Measurements from ENCODE around the gene TUBG1. TPM values are rescaled to one million over a fixed set of nuclear protein-coding genes. Genes with fewer than 3 reads are reported as not detected.
"Not testable (repeated sequence)": the region's sequence is repeated elsewhere in the genome, so short reads cannot be mapped to it uniquely, and the experiment has no call there.

The TUBG1 gene
- total RNA-seq, 2 experiments from 2014 or later: 118 to 123 TPM

DNA sequence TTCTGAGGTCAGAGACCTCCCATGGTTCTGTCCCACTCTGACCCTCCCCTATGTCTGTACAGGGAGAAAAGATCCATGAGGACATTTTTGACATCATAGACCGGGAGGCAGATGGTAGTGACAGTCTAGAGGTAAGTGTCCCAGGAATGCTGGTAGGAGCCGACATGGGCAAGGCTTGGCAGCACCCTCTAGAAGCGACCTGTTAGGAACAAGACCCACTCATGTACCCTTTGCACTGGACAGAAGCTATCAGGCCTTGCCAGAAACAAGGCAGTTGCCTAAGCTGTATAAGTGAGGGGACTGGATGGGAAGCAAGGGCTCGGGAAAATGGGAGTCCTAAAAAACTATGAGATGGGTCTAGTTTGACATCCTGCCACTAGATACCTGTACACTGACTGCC lies 2.5 kb downstream of the TUBG1 start:
- CTCF ChIA-PET: no interaction called here
- POLR2A ChIA-PET: interaction anchor here (0.7 kb wide), 1 partner anchor 12 kb away, joined by 7 read pairs; no protein-coding TSS in a partner anchor

DNA sequence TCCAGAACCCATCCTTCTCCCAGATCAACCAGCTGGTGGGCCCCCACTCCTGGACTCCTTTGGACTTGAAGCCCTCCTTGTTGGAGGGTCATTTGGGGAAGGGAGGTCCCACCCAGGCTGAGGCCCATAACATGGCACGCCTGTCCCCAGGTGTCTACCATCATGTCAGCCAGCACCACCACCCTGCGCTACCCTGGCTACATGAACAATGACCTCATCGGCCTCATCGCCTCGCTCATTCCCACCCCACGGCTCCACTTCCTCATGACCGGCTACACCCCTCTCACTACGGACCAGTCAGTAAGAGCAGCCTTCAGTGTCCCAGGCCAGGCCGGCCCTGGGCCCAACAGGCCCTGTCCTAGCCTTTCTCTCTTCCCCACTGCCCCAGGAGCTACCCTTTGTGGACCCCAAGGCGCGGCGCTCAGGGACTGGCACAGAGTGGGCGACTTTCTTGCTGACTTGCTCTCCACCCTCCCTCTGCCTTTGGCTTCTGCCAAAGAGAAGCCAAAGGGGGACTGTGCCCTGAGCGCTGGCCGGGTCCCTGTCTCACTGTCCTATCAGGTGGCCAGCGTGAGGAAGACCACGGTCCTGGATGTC lies 4.3 kb downstream of the TUBG1 start:
- CTCF ChIA-PET: no interaction called here
- POLR2A ChIA-PET: no interaction called here

DNA sequence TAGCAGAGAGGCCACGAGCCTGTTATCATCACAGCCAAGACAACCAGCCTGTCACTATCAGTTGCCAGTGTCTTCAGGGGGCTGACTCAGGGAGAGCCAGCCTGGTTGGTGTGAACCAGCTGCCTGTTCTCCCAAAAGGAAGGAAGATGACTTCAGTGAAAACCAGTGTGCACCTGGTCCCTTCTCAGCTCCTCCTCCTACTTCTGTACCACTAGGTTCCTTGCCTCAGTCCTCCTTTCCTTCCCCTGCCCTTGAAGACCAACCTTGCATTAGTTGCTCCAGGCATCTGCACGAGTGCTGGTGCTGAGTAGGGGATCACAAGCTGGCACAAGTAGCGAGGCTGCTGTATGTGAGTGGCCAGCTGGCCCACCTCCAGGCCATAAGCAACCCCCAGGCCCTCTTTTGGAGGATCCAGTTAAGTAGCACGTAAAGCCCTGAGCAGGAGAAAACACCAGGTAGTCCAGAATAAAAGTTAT lies 8.5 kb downstream of the TUBG1 start:
- POLR2A ChIA-PET: no interaction called here
- CTCF ChIA-PET: interaction anchor here (0.7 kb wide), 1 partner anchor 104 kb away, joined by 3 read pairs; no protein-coding TSS in a partner anchor

DNA sequence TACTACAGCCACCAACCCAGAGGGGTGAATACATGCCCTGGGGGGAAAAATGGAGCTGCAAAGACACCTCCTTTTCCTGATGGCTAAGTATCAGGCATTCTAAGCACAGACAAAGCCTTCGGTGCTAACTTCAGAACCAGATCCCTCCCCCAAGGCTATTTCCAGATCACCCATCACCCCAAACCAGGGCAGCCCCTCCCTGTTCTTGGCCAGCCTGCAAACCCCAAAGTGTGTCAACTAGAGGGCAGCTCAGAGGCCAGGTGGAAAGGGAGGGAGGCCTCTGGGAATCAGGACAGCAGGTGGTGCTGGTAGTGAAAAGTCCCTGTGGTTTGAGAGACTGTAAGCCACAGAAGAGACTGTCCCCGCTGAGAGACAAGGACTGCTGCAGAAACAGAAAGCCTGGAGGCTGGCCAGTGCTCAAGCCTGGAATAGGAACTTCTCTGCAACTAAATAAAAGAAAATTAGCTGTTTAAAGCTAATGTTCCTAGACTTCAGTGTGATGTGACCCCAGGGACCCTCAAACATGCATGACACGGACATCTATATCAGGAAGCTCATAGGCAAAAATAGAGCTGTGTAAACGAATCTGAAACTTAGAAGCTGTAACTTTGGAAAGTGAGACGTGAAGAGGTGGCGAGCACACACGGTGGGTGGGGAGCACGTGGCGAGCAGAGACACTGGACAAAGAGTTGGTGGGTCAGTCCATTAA lies 9.1 kb downstream of the TUBG1 start:
- ChIA-PET CTCF (interaction anchor here (0.7 kb wide), 1 partner anchor 103 kb away, joined by 3 read pairs; no protein-coding TSS in a partner anchor), POLR2A (interaction anchor here (1.0 kb wide), 1 partner anchor 10 kb away, joined by 3 read pairs; no protein-coding TSS in a partner anchor)

DNA sequence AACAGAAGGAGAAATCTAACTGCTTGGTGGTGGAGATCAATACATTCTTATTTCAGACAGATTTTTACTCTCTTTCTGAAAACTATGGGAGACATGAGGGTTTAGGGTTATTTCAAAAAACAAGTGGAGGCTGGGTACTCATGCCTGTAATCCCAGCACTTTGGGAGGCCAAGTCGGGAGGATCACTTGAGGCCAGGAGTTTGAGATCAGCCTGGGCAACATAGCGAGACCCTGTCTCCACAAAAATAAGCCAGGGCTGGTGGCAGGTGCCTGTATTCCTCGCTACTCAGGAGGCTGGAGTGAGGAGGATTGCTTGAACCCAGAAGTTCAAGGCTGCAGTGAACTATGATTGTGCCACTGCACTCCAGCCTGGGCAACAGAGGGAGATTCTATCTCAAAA lies 12.5 kb downstream of the TUBG1 start:
- POLR2A ChIA-PET: not testable (repeated sequence)
- CTCF ChIA-PET: interaction anchor here (1.6 kb wide), 1 partner anchor 10 kb away, joined by 3 read pairs; no protein-coding TSS in a partner anchor

DNA sequence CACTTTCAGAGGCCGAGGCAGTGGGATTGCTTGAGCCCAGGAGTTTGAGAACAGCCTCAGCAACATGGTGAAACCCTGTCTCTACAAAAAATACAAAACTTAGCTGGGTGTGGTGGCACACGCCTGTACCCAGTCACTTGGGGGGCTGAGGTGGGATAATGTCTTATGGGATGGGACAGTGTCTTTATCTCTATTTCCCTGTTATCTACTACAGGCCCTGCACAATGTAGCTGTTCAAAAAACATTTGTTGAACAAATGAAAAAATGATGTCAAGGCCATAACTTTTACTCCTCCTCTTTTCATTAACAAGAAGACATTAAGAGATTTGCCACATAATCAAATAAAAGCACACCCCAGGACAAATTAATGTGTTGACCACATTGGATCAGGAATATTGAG lies 13.8 kb downstream of the TUBG1 start:
- ChIA-PET CTCF (no interaction called here), POLR2A (interaction anchor here (0.6 kb wide), 1 partner anchor 57 kb away, joined by 3 read pairs; no protein-coding TSS in a partner anchor)

DNA sequence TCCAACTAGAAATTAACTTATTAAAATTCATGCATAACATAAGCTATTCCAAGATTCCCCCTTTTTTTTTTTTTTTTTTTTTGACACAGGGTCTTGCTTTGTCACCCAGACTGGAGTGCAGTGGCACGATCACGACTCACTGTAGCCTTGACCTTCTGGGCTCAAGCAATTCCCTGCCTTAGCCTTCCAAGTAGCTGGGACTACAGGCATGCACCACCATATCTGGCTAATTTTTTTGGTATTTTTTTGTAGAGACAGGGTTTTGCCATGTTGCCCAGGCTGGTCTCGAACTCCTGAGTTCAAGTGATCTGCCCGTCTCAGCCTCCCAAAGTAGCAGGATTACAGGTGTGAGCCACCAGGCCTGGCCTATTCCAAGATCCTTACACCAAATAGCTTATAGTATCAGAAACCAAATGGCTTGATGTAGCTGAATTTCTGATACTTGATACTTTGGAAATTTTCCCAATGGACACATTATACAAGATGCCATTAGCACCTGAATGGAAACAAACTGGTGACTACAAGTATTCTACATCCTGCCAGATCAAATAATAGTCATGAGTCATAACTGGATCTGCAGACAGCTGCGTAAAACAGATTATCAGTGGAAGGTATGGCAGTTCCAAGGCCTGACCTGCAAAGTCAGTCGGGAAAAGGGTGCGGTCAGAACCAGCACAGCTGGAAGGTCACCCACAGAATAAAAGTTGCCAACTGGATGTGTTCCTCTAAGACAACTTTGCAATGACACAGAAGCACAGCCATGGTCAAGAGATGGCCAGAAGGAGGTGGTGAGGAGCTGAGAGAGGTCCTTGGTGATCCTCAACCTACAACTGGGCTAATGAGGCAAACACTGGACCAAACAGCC lies 14.5 kb downstream of the TUBG1 start:
- ChIA-PET CTCF (no interaction called here), POLR2A (interaction anchor here (0.6 kb wide), 1 partner anchor 58 kb away, joined by 3 read pairs; no protein-coding TSS in a partner anchor)

DNA sequence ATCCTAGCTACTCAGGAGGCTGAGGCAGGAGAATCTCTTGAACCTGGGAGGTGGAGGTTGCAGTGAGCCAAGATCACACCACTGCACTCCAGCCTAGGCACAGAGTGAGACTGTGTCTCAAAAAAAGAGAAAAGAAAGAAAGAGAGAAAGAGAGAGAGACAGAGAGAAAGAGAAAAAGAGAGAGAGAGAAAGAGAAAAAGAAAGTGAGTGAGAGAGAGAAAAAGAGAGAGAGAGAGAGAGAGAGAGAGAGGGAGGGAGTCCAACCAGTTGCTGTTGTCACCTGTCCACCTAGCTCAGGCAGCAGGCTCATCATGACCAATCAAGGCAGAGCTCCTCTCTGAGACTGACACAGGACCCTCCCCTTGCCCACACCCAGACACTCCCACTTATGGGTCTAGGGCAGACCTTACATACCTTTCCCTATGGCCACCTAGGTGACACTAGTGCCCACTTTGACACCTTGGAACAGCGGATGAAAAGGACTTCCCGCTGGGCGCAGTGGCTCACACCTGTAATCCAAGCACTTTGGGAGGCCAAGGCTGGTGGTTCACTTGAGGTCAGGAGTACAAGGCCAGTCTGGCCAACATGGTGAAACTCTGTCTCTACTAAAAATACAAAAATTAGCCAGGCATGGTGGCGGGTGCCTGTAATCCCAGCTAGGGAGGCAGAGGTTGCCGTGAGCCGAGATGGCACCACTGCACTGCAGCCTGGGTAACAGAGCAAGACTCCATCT lies 17.7 kb downstream of the TUBG1 start:
- POLR2A ChIA-PET: not testable (repeated sequence)
- CTCF ChIA-PET: interaction anchor here (0.7 kb wide), 1 partner anchor 42 kb away, joined by 4 read pairs; no protein-coding TSS in a partner anchor

DNA sequence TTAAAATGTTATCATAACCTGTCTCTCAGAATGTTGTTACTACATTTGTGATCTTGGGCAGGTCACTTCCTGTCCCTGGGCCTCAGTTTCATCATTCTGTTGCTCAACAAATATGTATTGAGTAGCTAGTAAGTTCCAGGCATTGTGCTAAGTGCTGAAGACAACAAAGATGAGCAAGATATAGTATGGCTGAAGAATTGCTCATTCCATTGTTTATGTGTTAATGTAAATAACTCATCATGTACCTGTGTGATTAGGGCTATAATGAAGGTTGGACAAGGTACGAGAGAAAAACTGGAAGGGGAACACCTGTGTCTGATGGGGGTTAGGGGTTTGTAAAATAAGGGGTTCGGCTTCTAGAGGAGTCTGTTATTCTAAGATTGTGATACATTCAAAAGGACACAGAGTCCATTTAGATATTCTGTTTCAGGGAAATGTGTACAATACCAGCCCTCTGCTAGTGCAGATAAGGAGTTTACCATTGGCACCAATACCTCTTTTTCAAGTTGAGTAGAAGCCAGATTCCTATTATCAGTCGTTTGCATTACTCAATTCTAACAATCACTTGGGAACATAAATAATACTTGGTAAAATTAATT lies 20.0 kb downstream of the TUBG1 start:
- CTCF ChIA-PET: no interaction called here
- POLR2A ChIA-PET: interaction anchor here (0.6 kb wide), 2 partner anchors 315 to 379 kb away, joined by 7 read pairs; no protein-coding TSS in a partner anchor

DNA sequence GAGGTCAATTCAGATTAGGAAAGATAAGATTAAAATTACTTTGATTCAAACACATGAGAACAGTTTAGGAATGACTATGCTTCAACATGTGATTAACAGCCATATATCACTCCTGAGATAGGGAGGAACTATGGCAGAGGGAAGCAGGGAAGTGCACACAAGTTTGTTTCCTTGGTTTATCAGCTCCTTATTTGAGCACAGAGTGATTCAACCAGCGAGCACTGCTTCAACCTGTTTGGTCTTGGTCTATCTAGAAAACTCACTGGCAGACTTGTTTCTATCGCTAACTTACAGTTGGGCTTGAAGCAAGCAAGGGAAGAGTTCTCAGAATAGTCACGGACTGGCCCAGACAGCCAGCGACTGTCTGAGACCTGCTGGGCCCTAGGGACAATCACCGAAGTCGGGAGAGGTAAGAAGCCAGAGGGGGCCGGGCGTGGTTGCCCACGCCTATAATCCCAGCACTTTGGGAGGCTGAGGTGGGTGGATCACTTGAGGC lies 23.5 kb downstream of the TUBG1 start:
- CTCF ChIA-PET: interaction anchor here (1.3 kb wide), 1 partner anchor 11 kb away, joined by 3 read pairs; no protein-coding TSS in a partner anchor

DNA sequence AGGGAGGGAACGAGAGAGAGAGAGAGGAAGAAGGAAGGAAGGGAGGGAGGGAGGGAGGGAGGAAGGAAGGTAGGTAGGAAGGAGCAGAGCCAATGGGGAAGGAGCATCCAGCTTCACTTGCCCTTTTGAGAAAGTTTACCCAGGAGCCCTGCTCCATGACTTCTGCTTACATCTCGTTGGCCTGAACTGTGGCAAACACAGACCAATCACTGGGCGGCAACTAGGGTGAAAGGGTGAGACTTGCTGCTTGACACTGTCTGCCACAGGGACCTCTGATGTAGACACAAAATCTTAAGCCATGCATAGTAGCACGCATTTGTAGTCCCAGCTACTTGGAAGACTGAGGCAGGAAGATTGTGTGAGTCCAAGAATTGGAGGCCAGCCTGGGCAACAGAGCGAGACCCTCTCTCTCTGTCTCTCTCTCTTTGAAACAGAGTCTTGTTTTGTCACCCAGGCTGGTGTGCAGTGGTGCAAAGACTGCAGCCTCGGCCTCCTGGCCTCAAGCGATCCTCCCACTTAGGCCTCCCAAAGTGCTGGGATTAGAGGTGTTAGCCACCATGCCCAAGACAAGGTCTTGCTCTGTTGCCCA lies 30.1 kb downstream of the TUBG1 start:
- POLR2A ChIA-PET: no interaction called here
- CTCF ChIA-PET: no interaction called here

More for the DNA sequence above, 23.5 kb downstream of the TUBG1 start:
- POLR2A ChIA-PET: no interaction called here

DNA sequence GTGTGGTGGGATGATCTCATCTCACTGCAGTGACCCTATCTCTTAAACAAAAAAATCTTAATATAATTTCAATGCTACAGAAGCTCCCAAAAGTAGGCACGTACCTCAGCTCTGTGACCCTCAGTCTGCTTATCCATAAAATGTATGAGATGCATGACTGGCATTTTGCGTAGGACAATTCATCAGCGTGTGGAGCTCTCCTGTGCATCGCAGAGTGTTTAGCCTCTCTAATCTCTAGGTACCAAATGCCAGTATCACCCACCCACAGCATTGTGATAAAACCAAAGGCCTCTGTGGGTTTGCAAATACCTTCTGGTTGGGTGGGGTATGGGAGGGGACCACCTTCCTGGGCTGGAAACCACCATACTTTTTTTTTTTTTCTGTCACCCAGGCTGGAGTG lies 30.6 kb downstream of the TUBG1 start:
- ChIA-PET CTCF (no interaction called here), POLR2A (no interaction called here)

DNA sequence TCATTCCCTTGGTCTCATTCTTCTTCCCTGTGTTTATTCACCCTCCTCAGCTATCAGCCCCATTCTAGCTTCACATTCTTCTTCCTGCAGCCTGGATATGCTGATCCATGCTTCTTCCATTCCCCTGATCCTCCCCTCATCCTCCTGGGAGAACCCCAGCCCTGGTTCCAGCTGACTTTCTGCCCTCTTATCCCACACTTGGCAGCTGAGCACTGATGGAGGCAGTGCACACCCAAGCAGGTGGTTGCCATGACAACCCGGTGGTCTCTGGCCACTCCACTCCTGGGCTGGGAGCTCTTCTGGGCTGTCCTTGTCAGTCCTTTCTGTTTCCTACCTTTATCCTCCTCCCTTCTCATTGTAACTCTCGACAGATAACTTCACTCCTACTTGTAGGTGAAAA lies 32.9 kb downstream of the TUBG1 start:
- ChIA-PET POLR2A (no interaction called here), CTCF (no interaction called here)

DNA sequence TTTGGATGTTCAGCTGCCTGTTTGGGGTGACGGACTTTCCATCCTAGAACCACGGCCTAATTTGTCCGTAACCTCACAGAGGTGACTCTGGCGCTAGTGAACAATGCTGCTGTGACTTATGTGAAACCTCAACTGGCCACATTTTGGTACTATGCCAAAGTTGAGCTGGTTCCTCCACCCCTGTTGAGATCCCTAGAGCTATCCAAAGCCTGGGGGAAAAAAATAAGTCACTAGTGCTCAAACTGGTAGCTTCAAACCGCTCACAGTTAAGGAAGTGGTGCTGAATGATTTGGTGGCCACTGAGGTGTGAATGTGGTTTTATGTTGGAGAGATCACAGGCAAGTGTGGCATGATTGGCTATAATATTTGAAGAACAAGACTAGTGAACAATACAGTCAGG lies 38.3 kb downstream of the TUBG1 start:
- CTCF ChIA-PET: interaction anchor here (1.1 kb wide), 1 partner anchor 96 kb away, joined by 3 read pairs; no protein-coding TSS in a partner anchor
- POLR2A ChIA-PET: no interaction called here

DNA sequence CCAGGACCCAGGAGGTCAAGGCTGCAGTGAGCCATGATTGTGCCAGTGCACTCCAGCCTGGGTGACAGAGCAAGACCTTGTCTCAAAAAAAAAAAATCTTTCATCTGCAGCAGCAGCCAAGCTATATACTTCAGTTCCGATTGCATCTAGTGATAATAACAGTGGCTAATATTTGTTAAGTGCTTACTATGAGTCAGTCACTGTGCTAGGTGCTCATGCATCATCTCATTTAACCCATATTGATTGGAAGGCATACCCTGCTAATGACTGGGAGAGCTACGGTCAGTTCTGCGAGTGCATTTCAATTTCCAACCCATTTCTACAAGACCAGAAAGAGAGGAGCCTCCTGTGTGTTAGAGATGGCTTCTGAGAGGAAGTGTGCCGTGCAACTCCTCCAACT lies 41.9 kb downstream of the TUBG1 start:
- POLR2A ChIA-PET: no interaction called here
- CTCF ChIA-PET: interaction anchor here (0.6 kb wide), 1 partner anchor 273 kb away, joined by 3 read pairs; no protein-coding TSS in a partner anchor

DNA sequence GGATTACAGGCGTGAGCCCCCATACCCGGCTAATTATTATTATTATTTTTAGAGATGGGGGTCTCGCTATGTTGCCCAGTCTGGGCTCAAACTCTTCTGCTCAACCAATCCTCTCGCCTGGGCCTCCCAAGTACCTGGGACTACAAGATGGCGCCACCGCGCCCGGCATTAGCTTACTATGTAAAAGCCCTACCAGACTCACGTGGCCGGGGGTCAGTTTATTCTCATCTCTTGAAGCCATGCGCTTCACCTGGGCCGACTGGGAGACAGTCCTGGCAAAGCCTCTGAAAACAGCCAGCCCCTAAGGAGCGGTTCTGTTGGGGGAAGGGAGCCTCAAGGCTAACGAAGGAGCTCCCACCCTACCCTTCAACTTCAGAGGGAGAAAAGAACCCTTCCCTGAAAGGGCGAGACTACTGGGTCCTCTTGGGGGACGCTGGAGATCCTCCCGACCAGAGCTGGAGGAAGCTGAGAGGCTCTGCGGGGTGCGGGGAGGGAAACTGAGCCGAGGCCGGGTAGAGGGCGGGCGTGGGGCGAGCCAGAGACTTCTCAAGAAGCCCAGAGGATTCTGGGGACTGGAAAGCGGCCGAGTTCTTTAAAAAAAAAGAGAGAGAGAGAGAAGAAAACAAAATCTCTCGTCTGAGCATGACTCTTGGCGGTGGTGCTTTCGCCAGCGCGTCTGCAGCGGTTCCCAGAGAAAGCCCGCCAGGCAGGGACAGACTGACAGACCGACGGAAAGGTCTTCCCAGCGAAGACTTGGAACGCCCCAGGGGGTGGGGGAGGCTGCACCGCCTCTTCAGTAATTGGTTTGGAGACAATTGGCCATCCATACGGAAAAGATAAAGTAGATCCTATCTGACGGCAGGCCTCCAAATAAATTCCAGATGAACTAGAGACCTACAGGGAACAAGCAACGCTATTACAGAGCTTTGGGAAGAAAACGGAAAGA lies 44.0 kb downstream of the TUBG1 start:
- ChIA-PET CTCF (interaction anchor here (1.2 kb wide), 1 partner anchor 34 kb away, joined by 3 read pairs; no protein-coding TSS in a partner anchor), POLR2A (no interaction called here)

DNA sequence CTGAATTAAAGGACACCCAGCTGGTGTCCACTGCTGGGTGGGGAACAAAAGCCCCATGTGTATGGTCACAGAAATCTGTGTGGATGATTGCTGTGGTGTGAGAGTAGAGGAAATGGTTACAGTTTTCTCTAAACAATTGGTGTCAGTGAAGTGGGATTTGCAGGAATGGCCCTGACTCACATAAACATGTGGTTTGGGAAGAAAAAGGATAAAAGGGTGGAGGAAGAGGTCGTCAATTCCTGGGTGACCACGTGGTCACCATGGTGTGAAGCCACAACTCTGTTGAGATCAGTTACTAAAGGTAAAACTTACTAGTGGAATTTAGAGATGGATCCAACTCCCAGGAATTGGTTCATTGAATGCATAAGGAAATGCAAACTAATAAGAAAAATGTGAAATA lies 46.0 kb downstream of the TUBG1 start:
- POLR2A ChIA-PET: interaction anchor here (0.7 kb wide), 1 partner anchor 169 kb away, joined by 3 read pairs; no protein-coding TSS in a partner anchor

More for the DNA sequence above, 46.0 kb downstream of the TUBG1 start:
- CTCF ChIA-PET: no interaction called here
